ENCODE data around the gene CLSTN2. TPM values are rescaled to one million over a fixed set of nuclear protein-coding genes. Genes with fewer than 3 reads are reported as not detected.

CLSTN2 gene
- total and polyA plus RNA-seq, 9 donors: 28.9 to 263 (median 134) TPM

DNA sequence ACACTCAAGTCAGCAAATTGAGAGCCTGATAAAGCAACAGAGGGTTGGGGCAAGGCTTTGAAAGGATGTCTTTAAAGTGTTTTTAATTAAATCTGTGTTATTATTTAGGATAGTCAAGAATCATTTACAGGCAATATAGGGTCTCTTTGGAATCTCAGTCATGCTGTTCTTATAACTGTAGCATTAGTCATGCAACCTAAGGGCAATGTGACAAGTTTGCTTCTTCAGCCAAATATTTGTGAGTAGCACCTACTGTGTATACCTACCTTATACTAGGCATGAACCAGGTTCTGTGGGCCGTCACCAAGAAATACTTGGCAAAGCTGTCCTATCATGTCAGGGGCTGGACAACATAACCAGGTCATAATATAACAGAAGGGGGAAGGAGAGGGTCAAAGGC lies 558.3 kb downstream of the CLSTN2 start:
- TF ChIP-seq EP300 (IDR thresholded peaks at IDR 0.05): no peak
- TF ChIP-seq, protein P1, sequence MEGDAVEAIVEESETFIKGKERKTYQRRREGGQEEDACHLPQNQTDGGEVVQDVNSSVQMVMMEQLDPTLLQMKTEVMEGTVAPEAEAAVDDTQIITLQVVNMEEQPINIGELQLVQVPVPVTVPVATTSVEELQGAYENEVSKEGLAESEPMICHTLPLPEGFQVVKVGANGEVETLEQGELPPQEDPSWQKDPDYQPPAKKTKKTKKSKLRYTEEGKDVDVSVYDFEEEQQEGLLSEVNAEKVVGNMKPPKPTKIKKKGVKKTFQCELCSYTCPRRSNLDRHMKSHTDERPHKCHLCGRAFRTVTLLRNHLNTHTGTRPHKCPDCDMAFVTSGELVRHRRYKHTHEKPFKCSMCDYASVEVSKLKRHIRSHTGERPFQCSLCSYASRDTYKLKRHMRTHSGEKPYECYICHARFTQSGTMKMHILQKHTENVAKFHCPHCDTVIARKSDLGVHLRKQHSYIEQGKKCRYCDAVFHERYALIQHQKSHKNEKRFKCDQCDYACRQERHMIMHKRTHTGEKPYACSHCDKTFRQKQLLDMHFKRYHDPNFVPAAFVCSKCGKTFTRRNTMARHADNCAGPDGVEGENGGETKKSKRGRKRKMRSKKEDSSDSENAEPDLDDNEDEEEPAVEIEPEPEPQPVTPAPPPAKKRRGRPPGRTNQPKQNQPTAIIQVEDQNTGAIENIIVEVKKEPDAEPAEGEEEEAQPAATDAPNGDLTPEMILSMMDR (IDR thresholded peaks at IDR 0.05): no peak
- no peak for TF ChIP-seq POLR2A (IDR thresholded peaks at IDR 0.05)
- H3K36me3 ChIP-seq: no peaks in the 10 kb centered on the region
- H3K9me3 ChIP-seq: no peaks in the 10 kb centered on the region
- 87 to 93% (median 92%) methylated on average over 1 of the region's 1 CpG for WGBS, 3 donors
- peaks cover 2% of the 10 kb centered on the region for H3K4me1 ChIP-seq (ENCODE audit: insufficient read depth)
- intact Hi-C loops (cut with DNase I): no loop called here
- no peak for DNase-seq
- no peaks in the 10 kb centered on the region for H3K27me3 ChIP-seq
- no peak overlapping the region for H3K4me3 ChIP-seq
- H3K27ac ChIP-seq: no peak overlapping the region

DNA sequence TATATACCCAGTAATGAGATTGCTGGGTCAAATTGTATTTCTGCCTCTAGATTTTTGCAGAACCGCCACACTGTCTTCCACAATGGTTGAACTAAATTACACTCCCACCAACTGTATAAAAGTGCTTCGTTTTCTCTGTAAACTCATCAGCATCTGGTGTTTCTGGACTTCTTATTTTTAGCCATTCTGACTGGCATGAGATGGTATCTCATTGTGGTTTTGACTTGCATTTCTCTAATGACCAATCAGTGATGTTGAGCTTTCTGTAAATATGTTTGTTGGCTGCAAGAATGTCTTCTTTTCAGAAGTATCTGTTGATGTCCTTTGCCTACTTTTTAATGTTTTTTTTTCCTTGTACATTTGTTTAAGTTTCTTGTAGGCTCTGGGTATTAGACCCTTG lies 560.0 kb downstream of the CLSTN2 start:
- 90 to 93% (median 90%) methylated on average over 2 of the region's 2 CpGs for WGBS, 3 donors
- H3K27me3 ChIP-seq: no peaks in the 10 kb centered on the region
- peaks cover 2% of the 10 kb centered on the region for H3K4me1 ChIP-seq (ENCODE audit: insufficient read depth)
- no peak for DNase-seq
- no peak overlapping the region for H3K27ac ChIP-seq
- H3K36me3 ChIP-seq: no peaks in the 10 kb centered on the region
- TF ChIP-seq, protein P1 (IDR thresholded peaks at IDR 0.05): no peak
- no peak for TF ChIP-seq POLR2A (IDR thresholded peaks at IDR 0.05)
- no peak for TF ChIP-seq EP300 (IDR thresholded peaks at IDR 0.05)
- no peaks in the 10 kb centered on the region for H3K9me3 ChIP-seq
- intact Hi-C loops (cut with DNase I): no loop called here
- H3K4me3 ChIP-seq: no peak overlapping the region

DNA sequence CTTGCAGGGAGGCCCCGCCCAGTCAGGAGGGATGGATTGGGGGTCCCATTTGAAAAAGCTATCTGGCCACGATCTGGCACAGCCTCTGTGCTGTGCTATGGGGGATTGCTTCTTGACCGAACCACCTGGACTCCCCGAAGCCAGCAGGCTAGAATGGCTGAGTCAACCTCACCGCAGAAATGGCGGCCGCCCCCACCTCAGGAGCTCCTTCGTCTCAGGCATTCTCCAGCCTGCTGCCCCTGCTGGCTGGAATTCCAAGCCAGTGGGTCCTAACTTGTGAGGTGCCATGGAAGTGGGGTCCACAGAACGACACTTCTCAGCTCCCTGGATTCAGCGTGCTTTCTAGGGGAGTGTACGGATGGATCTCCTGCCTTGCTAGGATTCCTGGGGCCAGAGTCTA lies 562.3 kb downstream of the CLSTN2 start:
- no peaks in the 10 kb centered on the region for H3K27me3 ChIP-seq
- H3K4me1 ChIP-seq (ENCODE audit: insufficient read depth): peaks cover 11% of the 10 kb centered on the region
- H3K36me3 ChIP-seq: no peaks in the 10 kb centered on the region
- H3K9me3 ChIP-seq: no peaks in the 10 kb centered on the region
- WGBS, 3 donors: 94 to 99% (median 96%) methylated on average over 11 of the region's 11 CpGs
- no peak overlapping the region for H3K4me3 ChIP-seq
- DNase-seq: no peak
- no peak overlapping the region for H3K27ac ChIP-seq
- TF ChIP-seq, protein P1 (IDR thresholded peaks at IDR 0.05): no peak
- TF ChIP-seq POLR2A (IDR thresholded peaks at IDR 0.05) (no peak), EP300 (IDR thresholded peaks at IDR 0.05) (no peak)
- intact Hi-C loops (cut with DNase I): no loop called here

DNA sequence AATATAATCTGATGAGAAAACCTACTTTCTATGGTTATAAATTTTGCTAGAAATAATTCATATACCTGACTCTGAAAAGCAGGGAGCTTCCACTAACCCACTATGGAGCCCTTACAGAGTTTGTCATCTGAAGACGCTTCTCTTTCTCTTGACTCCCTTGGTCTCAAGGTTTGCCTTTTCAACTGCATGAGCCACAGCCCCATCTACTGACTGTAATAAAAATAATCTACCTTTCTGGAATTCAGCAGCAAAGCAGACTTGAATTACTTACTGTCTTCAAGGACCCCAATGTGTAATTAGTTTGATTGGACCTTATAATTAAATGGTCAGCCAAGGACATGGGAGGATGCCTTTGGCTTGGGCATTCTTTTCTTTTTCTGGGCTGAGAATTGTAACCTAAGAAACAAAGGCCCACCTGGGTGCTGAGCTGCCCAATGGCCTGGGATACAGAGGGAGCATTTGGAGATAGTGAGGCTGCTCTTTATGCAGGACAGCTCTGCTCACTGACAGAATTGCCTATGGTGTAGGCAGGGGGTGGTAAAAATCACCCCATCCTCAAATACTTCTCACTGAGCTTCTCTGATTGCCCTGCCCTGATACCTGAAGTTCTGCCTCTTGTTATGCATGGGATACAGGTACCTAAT lies 564.3 kb downstream of the CLSTN2 start:
- TF ChIP-seq EP300 (IDR thresholded peaks at IDR 0.05): no peak
- no peak for TF ChIP-seq POLR2A (IDR thresholded peaks at IDR 0.05)
- TF ChIP-seq, protein P1 (IDR thresholded peaks at IDR 0.05): no peak
- intact Hi-C loops (cut with DNase I): no loop called here
- WGBS, 3 donors: 32 to 63% (median 59%) methylated on average over 1 of the region's 1 CpG
- peaks cover 9% of the 10 kb centered on the region for H3K4me1 ChIP-seq (ENCODE audit: insufficient read depth)
- no peak overlapping the region for H3K4me3 ChIP-seq
- no peaks in the 10 kb centered on the region for H3K27me3 ChIP-seq
- no peak overlapping the region for H3K27ac ChIP-seq
- H3K36me3 ChIP-seq: no peaks in the 10 kb centered on the region
- H3K9me3 ChIP-seq: no peaks in the 10 kb centered on the region
- no peak for DNase-seq
